ENCODE measurements around the gene DAZAP2.
"Not testable (repeated sequence)": the region's sequence is repeated elsewhere in the genome, so short reads cannot be mapped to it uniquely, and the experiment has no call there.

The DAZAP2 gene

GRCh38 chr12:51265024-51265423 lies 26.4 kb downstream of the DAZAP2 start:
- Histone ChIP-seq H3K9me3 (ENCODE audit: control insufficient read depth, low read length) (no peaks in the 10 kb centered on the region), H3K4me3 (ENCODE audit: low read length) (no peak overlapping the region), H3K36me3 (ENCODE audit: control insufficient read depth, insufficient read depth, low read length) (no peaks in the 10 kb centered on the region), H3K9ac (ENCODE audit: low read length) (no peak overlapping the region), H3K27me3 (ENCODE audit: control insufficient read depth, insufficient read depth, low read length) (no peaks in the 10 kb centered on the region), H3K4me1 (ENCODE audit: control insufficient read depth, insufficient read depth, low read length) (peaks cover 6% of the 10 kb centered on the region)

DNA sequence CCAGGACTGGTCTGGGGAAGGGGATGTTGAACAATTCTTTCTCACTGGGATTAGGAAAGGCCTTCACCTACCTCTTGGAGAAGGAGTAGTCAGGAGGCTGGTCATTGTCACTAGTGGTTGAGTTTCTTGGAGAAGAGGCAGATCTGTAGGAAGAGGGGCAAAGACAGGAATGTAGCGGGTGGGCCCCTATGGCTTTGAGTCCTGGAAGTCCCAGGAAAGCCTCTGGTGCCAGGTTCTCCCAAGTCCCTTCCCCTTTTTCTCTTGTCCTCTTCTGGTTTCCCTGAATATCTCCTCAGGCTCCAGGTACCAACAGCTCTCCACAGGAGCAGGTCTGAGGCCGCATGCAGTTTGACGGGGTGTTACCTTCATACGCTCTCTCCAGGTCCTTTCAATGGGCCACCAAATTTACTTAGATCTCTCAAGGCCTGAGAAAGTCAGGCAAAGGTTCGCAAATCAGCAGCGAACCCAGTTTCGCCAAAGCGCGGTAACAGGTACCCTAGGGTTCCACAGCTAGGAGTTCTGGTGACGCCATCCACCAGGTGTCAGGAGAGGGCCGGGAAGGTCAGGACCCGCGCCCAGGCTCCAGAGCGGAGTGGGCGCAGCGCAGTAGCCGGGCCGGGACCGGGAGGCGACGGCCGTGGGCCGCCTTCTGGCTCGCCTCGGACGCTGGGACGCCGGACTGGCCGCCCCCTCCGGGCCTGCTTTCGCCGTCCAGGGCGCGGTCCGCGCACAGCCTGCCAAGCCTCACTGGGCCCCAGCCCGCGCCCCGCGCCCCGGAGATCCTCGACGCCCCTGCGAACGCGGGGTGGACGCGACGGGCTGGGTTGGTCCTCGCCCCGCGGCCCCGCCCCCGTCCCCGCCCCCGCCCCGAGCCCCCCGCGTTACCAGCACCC lies 30.8 kb downstream of the DAZAP2 start:
- no peaks in the 10 kb centered on the region for H3K36me3 ChIP-seq (ENCODE audit: control insufficient read depth, insufficient read depth, low read length)
- H3K4me3 ChIP-seq (ENCODE audit: low read length): peak overlapping the region; percentile 69
- peak overlapping the region; percentile 94 for H3K9ac ChIP-seq (ENCODE audit: low read length)
- peaks cover 6% of the 10 kb centered on the region for H3K4me1 ChIP-seq (ENCODE audit: control insufficient read depth, insufficient read depth, low read length)
- no peaks in the 10 kb centered on the region for H3K9me3 ChIP-seq (ENCODE audit: control insufficient read depth, low read length)
- H3K27me3 ChIP-seq (ENCODE audit: control insufficient read depth, insufficient read depth, low read length): no peaks in the 10 kb centered on the region

GRCh38 chr12:51270067-51270950 lies 31.7 kb downstream of the DAZAP2 start, which contains the start of gene SMAGP:
SMAGP (minus strand) TSS chr12:51270415; CDS start chr12:51269278, 1,137 bp downstream.
- H3K9ac ChIP-seq (ENCODE audit: low read length): peak within 1 kb of the TSS; percentile 94
- H3K4me1 ChIP-seq (ENCODE audit: control insufficient read depth, insufficient read depth, low read length): peaks cover 12% of the 10 kb centered on the region
- no peaks in the 10 kb centered on the region for H3K27me3 ChIP-seq (ENCODE audit: control insufficient read depth, insufficient read depth, low read length)
- H3K36me3 ChIP-seq (ENCODE audit: control insufficient read depth, insufficient read depth, low read length): no peaks in the 10 kb centered on the region
- H3K4me3 ChIP-seq (ENCODE audit: low read length): peak within 1 kb of the TSS; percentile 69
- no peaks in the 10 kb centered on the region for H3K9me3 ChIP-seq (ENCODE audit: control insufficient read depth, low read length)

GRCh38 chr12:51270951-51271518 lies 32.4 kb downstream of the DAZAP2 start:
- H3K9ac ChIP-seq (ENCODE audit: low read length): peak overlapping the region; percentile 70
- H3K4me3 ChIP-seq (ENCODE audit: low read length): peak overlapping the region; percentile 48
- no peaks in the 10 kb centered on the region for H3K36me3 ChIP-seq (ENCODE audit: control insufficient read depth, insufficient read depth, low read length)
- no peaks in the 10 kb centered on the region for H3K9me3 ChIP-seq (ENCODE audit: control insufficient read depth, low read length)
- no peaks in the 10 kb centered on the region for H3K27me3 ChIP-seq (ENCODE audit: control insufficient read depth, insufficient read depth, low read length)
- H3K4me1 ChIP-seq (ENCODE audit: control insufficient read depth, insufficient read depth, low read length): peaks cover 14% of the 10 kb centered on the region

DNA sequence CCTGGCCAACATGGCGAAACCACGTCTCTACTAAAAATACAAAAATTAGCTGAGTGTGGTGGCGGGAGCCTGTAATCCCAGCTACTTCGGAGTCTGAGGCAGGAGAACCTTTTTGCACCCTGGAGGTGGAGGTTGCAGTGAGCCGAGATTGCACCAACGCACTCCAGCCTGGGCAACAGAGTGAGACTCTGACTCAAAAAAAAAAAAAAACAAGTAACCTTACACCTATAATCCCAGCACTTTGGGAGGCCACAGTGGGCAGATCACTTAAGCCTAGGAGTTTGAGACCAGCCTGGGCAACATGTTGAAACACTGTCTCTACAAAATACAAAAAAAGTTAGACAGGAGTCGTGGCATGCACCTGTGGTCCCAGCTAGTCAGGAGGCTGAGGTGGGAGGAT lies 34.2 kb downstream of the DAZAP2 start:
- H3K9ac ChIP-seq (ENCODE audit: low read length); H3K27me3 ChIP-seq (ENCODE audit: control insufficient read depth, insufficient read depth, low read length); H3K9me3 ChIP-seq (ENCODE audit: control insufficient read depth, low read length); H3K36me3 ChIP-seq (ENCODE audit: control insufficient read depth, insufficient read depth, low read length); H3K4me3 ChIP-seq (ENCODE audit: low read length): not testable (repeated sequence)
- peaks cover 14% of the 10 kb centered on the region for H3K4me1 ChIP-seq (ENCODE audit: control insufficient read depth, insufficient read depth, low read length)

DNA sequence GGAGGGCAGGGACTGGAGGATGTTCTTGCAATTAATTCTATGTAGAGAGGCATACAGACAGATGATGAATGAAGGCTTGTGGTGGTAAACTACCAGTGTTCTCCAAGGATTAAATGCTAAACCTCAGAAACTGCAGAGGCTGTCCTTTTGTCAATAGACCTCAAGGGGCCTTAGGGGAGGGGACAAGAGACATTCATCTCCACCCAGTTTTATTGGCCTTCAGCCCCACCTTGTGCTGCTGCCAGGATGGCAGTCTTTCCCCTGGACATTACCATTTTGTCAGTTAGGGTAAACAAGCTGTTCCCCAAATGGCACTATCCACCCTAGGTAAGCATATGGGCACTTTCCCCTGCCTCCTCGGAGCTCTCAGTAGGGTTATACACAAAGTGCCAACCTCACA lies 36.5 kb downstream of the DAZAP2 start:
- Histone ChIP-seq H3K27me3 (ENCODE audit: control insufficient read depth, insufficient read depth, low read length) (no peaks in the 10 kb centered on the region), H3K4me3 (ENCODE audit: low read length) (no peak overlapping the region), H3K4me1 (ENCODE audit: control insufficient read depth, insufficient read depth, low read length) (peaks cover 14% of the 10 kb centered on the region), H3K9ac (ENCODE audit: low read length) (no peak overlapping the region), H3K36me3 (ENCODE audit: control insufficient read depth, insufficient read depth, low read length) (no peaks in the 10 kb centered on the region), H3K9me3 (ENCODE audit: control insufficient read depth, low read length) (no peaks in the 10 kb centered on the region)

DNA sequence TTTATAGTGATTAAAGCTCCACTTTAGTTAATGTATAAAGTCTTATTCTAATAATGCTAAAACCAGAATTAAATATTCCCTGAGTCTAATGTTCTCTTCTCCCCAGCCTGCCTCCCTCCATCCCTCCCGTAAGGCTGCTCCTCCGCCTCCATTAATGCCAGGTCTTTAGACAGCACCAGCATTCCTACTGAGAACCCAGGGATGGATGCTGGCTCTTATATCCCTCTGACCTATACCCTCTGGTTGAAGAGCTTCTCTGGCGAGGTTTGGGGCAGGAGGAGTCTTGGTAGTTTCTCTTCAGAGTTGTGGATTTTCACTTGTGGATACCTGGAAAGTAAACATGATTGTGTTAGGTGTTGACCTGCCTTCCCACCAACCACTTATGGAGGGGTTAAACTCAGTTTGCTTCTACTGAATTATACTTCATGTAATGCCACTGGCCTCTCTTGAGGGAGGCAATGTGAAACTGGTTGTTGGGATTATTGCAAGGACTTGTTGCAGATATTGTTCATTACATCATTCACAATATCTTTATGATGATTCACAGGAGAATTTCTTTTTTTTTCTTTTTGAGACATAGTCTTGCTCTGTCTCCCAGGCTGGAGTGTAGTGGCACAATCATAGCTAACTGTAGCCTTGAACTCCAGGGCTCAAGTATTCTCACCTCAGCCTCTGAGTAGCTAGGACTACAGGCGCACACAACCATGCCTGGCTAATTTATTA lies 42.7 kb downstream of the DAZAP2 start:
- Histone ChIP-seq H3K9ac (ENCODE audit: low read length) (no peak overlapping the region), H3K9me3 (ENCODE audit: control insufficient read depth, low read length) (no peaks in the 10 kb centered on the region), H3K36me3 (ENCODE audit: control insufficient read depth, insufficient read depth, low read length) (no peaks in the 10 kb centered on the region)

GRCh38 chr12:51285843-51286242 lies 47.2 kb downstream of the DAZAP2 start:
- no peak overlapping the region for H3K9ac ChIP-seq (ENCODE audit: low read length)
- no peak overlapping the region for H3K4me3 ChIP-seq (ENCODE audit: low read length)
- H3K9me3 ChIP-seq (ENCODE audit: control insufficient read depth, low read length): no peaks in the 10 kb centered on the region
- H3K4me1 ChIP-seq (ENCODE audit: control insufficient read depth, insufficient read depth, low read length): no peaks in the 10 kb centered on the region
- no peaks in the 10 kb centered on the region for H3K36me3 ChIP-seq (ENCODE audit: control insufficient read depth, insufficient read depth, low read length)
- no peaks in the 10 kb centered on the region for H3K27me3 ChIP-seq (ENCODE audit: control insufficient read depth, insufficient read depth, low read length)

More for the DNA sequence above, 42.7 kb downstream of the DAZAP2 start:
- Histone ChIP-seq H3K27me3 (ENCODE audit: control insufficient read depth, insufficient read depth, low read length) (no peaks in the 10 kb centered on the region), H3K4me1 (ENCODE audit: control insufficient read depth, insufficient read depth, low read length) (no peaks in the 10 kb centered on the region), H3K4me3 (ENCODE audit: low read length) (no peak overlapping the region)

DNA sequence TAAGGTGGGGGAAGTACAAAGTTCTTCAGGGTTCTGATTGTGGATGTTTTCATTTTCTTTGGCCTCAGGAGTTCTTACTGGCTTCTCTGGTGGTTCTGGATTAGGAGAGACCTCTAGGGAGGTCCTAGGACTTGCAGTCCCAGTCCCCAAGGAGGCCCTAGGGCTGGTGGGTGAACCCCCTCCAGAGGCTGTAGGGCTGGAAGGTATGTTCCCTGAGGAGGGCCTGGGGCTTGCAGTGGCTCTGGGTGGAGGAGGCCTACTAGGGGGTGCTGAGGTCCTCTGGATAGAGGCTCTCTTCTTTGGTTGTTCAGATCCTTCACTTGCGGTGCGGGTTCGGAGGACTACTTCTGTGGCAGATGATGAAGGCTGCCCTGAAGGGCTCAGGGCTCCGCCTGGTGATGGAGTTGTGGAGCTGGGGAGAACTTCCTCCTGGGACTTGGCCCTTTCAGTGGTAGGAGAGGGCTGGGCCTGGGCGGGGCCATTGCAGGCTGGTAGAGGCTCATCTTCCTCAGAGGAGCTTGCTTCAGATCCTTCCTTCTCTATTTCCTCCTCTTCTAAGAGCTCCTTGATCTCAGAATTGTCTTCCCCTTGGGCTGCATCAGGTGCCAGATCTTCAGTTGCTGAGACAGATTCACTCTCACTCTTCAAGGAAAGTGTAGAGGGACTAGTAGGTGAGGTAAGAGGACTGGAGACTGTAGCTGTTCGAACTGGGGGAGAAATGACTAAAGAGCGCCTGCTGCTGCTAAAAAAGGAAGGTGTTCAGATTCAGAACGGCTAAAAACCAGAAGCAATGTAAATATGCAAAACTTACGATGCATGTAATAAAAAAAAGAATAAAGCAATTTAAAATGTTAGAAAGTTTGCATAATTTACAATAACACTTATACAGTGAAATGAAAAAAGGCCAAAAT lies 53.2 kb downstream of the DAZAP2 start:
- not testable (repeated sequence) for H3K4me1 ChIP-seq (ENCODE audit: control insufficient read depth, insufficient read depth, low read length); H3K9ac ChIP-seq (ENCODE audit: low read length); H3K4me3 ChIP-seq (ENCODE audit: low read length); H3K36me3 ChIP-seq (ENCODE audit: control insufficient read depth, insufficient read depth, low read length); H3K27me3 ChIP-seq (ENCODE audit: control insufficient read depth, insufficient read depth, low read length); H3K9me3 ChIP-seq (ENCODE audit: control insufficient read depth, low read length)
